Stimulated activated CD4-positive, alpha-beta T cell treated with anti-CD3 and anti-CD28 coated beads, Interleukin-12 subunit alpha, Interleukin-12 subunit beta, amount 100 ng/mL, for 48 hours (primary cell): ENCODE data around the gene RBFOX1.

ENCODE experiments used
- DNase-seq, 3 donors: peaks; one replicate each; pipeline ENCODE4 v3.0.0-alpha.2; 2020; ENCODE audit warnings: low read depth in 2 of 3, low spot score in 1 of 3

RBFOX1 gene

GRCh38 chr16:7675628-7676027 is 343.0 kb downstream of the RBFOX1 start:
- DNase-seq = no peak

- no peak for DNase-seq
Observed at GRCh38 chr16:7680296-7680695, 347.7 kb downstream of the RBFOX1 start.

- DNase-seq = no peak
Observed at GRCh38 chr16:7688811-7689210, 356.2 kb downstream of the RBFOX1 start.

GRCh38 chr16:7689234-7689633 is 356.6 kb downstream of the RBFOX1 start:
- DNase-seq = no peak

GRCh38 chr16:7691533-7691932 is 358.9 kb downstream of the RBFOX1 start:
- DNase-seq = no peak

GRCh38 chr16:7703672-7704071 is 371.0 kb downstream of the RBFOX1 start:
- no peak for DNase-seq

GRCh38 chr16:7705885-7706284 is 373.2 kb downstream of the RBFOX1 start:
- no peak for DNase-seq

- DNase-seq = no peak
Observed at GRCh38 chr16:7709186-7709585, 376.5 kb downstream of the RBFOX1 start.

GRCh38 chr16:7713244-7713643 is 380.6 kb downstream of the RBFOX1 start:
- no peak for DNase-seq

GRCh38 chr16:7714775-7715174 is 382.1 kb downstream of the RBFOX1 start:
- no peak for DNase-seq

GRCh38 chr16:7716660-7717550 is 384.3 kb downstream of the RBFOX1 start:
- no peak for DNase-seq

- no peak for DNase-seq
Observed at GRCh38 chr16:7722761-7723160, 390.1 kb downstream of the RBFOX1 start.

- no peak for DNase-seq
Observed at GRCh38 chr16:7731141-7731540, 398.5 kb downstream of the RBFOX1 start.

GRCh38 chr16:7736138-7736665 is 403.6 kb downstream of the RBFOX1 start:
- no peak for DNase-seq

- DNase-seq = no peak
Observed at GRCh38 chr16:7742626-7743025, 410.0 kb downstream of the RBFOX1 start.

- DNase-seq = no peak
Observed at GRCh38 chr16:7744546-7745264, 412.1 kb downstream of the RBFOX1 start.

- DNase-seq = no peak
Observed at GRCh38 chr16:7745276-7745675, 412.6 kb downstream of the RBFOX1 start.

- DNase-seq = no peak
Observed at GRCh38 chr16:7746941-7747340, 414.3 kb downstream of the RBFOX1 start.

GRCh38 chr16:7748522-7748921 is 415.9 kb downstream of the RBFOX1 start:
- DNase-seq = no peak

- no peak for DNase-seq
Observed at GRCh38 chr16:7755347-7755882, 422.8 kb downstream of the RBFOX1 start.
